K562 (cell line): ENCODE data around the gene GPRASP3.
A peak's percentile ranks its signal among the peaks of the same experiment; 100 is the strongest.

ENCODE experiments used
- ETV6 ChIP-seq, 3 experiments: fragments of 150-350 bp in 1 of 3; sonication (generic) in 1 of 3; formaldehyde crosslinking in 1 of 3; IDR thresholded peaks; 2 replicates each; pipeline versions ENCODE4 v1.6.1 to v1.8.0; 2014 to 2022; ENCODE audit warnings: borderline replicate concordance in 2 of 3, low read depth in 2 of 3, antibody characterized with exemption in 1 of 3, low read length in 1 of 3, mild to moderate bottlenecking in 1 of 3, missing genetic modification reagents in 1 of 3
- NFIC ChIP-seq: fragments of 450-650 bp; IDR thresholded peaks from 2 replicates; pipeline ENCODE4 v1.6.1; 2017; ENCODE audit warnings: mild to moderate bottlenecking, inconsistent platforms
- POLR2AphosphoS5 ChIP-seq: IDR thresholded peaks from 2 replicates; pipeline ENCODE4 v1.6.1; 2011; ENCODE audit warnings: mild to moderate bottlenecking, low read depth, low read length, moderate library complexity; ENCODE audit not compliant: control insufficient read depth, insufficient read depth
- RAD21 ChIP-seq, 2 experiments: fragments of 250-450 bp in 1 of 2; fragments of 450-650 bp in 1 of 2; sonication (Bioruptor Pico) in 1 of 2; formaldehyde crosslinking in 1 of 2; IDR thresholded peaks in 1 of 2; conservative IDR thresholded peaks in 1 of 2; 2 replicates each; pipeline versions ENCODE4 v1.4.0 to v1.8.0; 2020 to 2022; ENCODE audit warnings: mild to moderate bottlenecking in 2 of 2, moderate library complexity in 1 of 2
- RCOR1 ChIP-seq, 2 experiments: IDR thresholded peaks; 2 replicates each; pipeline ENCODE4 v1.6.1; 2012; ENCODE audit warnings: low read depth in 2 of 2, low read length in 2 of 2, borderline replicate concordance in 1 of 2, improper control_type of control experiment in 1 of 2
- SAFB2 ChIP-seq: fragments of 200-400 bp; formaldehyde crosslinking; IDR thresholded peaks from 2 replicates; pipeline ENCODE4 v1.6.1; 2018; ENCODE audit warnings: borderline replicate concordance, low read length, low read depth, moderate library complexity; ENCODE audit not compliant: severe bottlenecking
- ZFPM2 ChIP-seq: fragments of 250-450 bp; sonication (Bioruptor Pico); IDR thresholded peaks from 2 replicates; pipeline ENCODE4 v1.5.1; 2022; ENCODE audit warnings: mild to moderate bottlenecking

- TF ChIP-seq ZFPM2 (CRISPR knock-in tag): no peak
- no peak for TF ChIP-seq POLR2AphosphoS5
- no peak for TF ChIP-seq RAD21 (CRISPR knock-in tag; conservative IDR thresholded peaks at IDR 0.05 in 1 of 2, IDR thresholded peaks at IDR 0.05 in 1 of 2)
- no peak for TF ChIP-seq SAFB2
- TF ChIP-seq ETV6 (IDR thresholded peaks at IDR 0.05; ENCODE audit: borderline replicate concordance in 1 of 2, low read depth in 2 of 2, low read length in 1 of 2): no peak
- no peak for TF ChIP-seq ETV6 (CRISPR knock-in tag; IDR thresholded peaks at IDR 0.05; ENCODE audit: borderline replicate concordance)
- 0 out of 4 replicates have a peak, but pooled peaks of 1 of the 2 experiments have one; percentile 20 for TF ChIP-seq RCOR1 (IDR thresholded peaks at IDR 0.05; ENCODE audit: borderline replicate concordance in 1 of 2, low read depth in 2 of 2, low read length in 2 of 2)
- TF ChIP-seq NFIC: no peak
Measured at GRCh38 chrX:102720237-102721168, at the start of gene GPRASP3.
